ENCODE data around the gene MAP2K5. TPM values are rescaled to one million over a fixed set of nuclear protein-coding genes. Genes with fewer than 3 reads are reported as not detected.

MAP2K5 gene
- total RNA-seq, 2 experiments from 2014 or later: 22.2 to 27.9 TPM

DNA sequence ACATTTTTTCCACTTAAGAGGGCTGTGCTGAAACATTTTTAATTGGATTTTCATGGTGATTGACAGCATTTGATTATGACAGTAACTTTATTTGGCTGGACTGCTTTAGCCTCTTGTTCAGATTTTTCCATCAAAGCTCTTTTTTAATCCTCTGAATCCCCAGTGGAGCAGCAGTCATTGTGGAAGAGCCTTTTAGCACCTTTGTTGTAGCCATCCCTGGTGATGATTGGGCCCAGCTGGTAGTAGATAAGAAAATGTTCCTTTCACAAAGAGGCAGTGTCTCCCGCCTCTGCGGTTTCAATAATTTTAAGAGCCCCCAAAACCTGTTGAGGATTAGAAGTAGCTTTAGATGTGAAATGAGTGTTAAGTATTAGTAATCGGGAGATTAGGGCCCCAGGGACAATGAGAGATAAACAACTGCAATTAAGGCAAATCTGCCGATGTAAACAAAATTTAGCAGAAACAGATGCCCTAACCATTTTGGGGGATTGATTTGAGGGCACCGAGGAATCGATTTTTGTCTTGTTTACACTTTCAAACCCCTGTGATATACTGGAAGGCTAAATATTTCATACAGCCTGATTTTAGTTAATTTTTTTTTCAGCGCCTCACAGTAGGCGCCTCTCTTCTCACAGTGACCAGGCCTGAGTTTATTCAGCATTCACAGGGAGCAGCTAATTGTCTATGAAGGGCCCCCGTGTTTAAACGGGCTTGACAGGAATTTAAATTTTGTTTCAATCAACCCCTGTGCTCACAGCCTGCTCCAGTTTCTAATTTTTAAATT is 239.6 kb downstream of the MAP2K5 start:
- peaks cover 44% of the 10 kb centered on the region for H3K4me1 Mint-ChIP-seq (ENCODE audit: low read depth)
- CTCF ChIA-PET: interaction anchor here (2.0 kb wide), 1 partner anchor 53 kb away, joined by 15 read pairs; no protein-coding TSS in a partner anchor
- intact Hi-C loops (cut with DNase I, micrococcal nuclease): no loop called here
- no peak for DNase-seq
- TF ChIP-seq, protein P1, sequence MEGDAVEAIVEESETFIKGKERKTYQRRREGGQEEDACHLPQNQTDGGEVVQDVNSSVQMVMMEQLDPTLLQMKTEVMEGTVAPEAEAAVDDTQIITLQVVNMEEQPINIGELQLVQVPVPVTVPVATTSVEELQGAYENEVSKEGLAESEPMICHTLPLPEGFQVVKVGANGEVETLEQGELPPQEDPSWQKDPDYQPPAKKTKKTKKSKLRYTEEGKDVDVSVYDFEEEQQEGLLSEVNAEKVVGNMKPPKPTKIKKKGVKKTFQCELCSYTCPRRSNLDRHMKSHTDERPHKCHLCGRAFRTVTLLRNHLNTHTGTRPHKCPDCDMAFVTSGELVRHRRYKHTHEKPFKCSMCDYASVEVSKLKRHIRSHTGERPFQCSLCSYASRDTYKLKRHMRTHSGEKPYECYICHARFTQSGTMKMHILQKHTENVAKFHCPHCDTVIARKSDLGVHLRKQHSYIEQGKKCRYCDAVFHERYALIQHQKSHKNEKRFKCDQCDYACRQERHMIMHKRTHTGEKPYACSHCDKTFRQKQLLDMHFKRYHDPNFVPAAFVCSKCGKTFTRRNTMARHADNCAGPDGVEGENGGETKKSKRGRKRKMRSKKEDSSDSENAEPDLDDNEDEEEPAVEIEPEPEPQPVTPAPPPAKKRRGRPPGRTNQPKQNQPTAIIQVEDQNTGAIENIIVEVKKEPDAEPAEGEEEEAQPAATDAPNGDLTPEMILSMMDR (IDR thresholded peaks at IDR 0.05): no peak
- Histone ChIP-seq H3K4me1 (ENCODE audit: insufficient read depth, low read length) (peaks cover 28% of the 10 kb centered on the region), H3K36me3 (ENCODE audit: insufficient read depth, low read length) (no peaks in the 10 kb centered on the region), H3K9me3 (ENCODE audit: control insufficient read depth in 1 of 2, insufficient read depth in 1 of 2, low read length in 2 of 2) (no peaks in the 10 kb centered on the region), H3K27ac (ENCODE audit: low read depth in 1 of 2, low read length in 2 of 2) (no peak overlapping the region), H3K27me3 (ENCODE audit: control insufficient read depth in 1 of 2, insufficient read depth in 2 of 2, low read length in 2 of 2) (no peaks in the 10 kb centered on the region), H3K4me3 (ENCODE audit: low read length) (no peak overlapping the region)
- H3K9me3 Mint-ChIP-seq: no peaks in the 10 kb centered on the region
- H3K36me3 Mint-ChIP-seq (ENCODE audit: low read depth): peaks cover 16% of the 10 kb centered on the region
- ATAC-seq (ENCODE audit: poor library complexity): no peak
- POLR2A ChIA-PET: interaction anchor here (1.0 to 2.5 kb wide), 2 partner anchors 23 to 53 kb away, joined by 3 to 11 read pairs; no protein-coding TSS in a partner anchor
- H3K27me3 Mint-ChIP-seq: no peaks in the 10 kb centered on the region
- no peak overlapping the region for H3K27ac Mint-ChIP-seq
- no peak overlapping the region for H3K4me3 Mint-ChIP-seq

DNA sequence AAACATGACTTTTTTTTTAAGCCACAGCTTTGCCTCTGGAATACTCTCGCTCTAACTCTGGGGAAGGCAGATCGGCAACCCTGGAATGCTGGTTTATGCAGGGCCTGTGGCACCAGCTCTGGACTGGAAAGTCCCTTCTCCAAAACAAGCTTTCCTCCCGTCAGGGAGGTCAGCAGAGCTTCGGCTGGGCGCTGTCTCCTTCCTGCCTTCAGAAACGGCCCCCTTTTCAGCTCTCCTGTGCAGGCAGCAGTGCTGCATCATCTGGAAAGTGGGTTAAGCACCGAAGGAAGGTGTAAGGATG is 240.1 kb downstream of the MAP2K5 start:
- Histone ChIP-seq H3K9me3 (ENCODE audit: control insufficient read depth in 1 of 2, insufficient read depth in 1 of 2, low read length in 2 of 2) (no peaks in the 10 kb centered on the region), H3K4me1 (ENCODE audit: insufficient read depth, low read length) (peaks cover 28% of the 10 kb centered on the region), H3K36me3 (ENCODE audit: insufficient read depth, low read length) (no peaks in the 10 kb centered on the region), H3K27me3 (ENCODE audit: control insufficient read depth in 1 of 2, insufficient read depth in 2 of 2, low read length in 2 of 2) (no peaks in the 10 kb centered on the region), H3K27ac (ENCODE audit: low read depth in 1 of 2, low read length in 2 of 2) (no peak overlapping the region), H3K4me3 (ENCODE audit: low read length) (no peak overlapping the region)
- POLR2A ChIA-PET: interaction anchor here (1.0 to 2.5 kb wide), 3 partner anchors 24 to 261 kb away, joined by 3 to 11 read pairs (median 3); no protein-coding TSS in a partner anchor
- TF ChIP-seq, protein P1 (IDR thresholded peaks at IDR 0.05): no peak
- H3K27me3 Mint-ChIP-seq: no peaks in the 10 kb centered on the region
- no peak overlapping the region for H3K27ac Mint-ChIP-seq
- peaks cover 19% of the 10 kb centered on the region for H3K36me3 Mint-ChIP-seq (ENCODE audit: low read depth)
- no peaks in the 10 kb centered on the region for H3K9me3 Mint-ChIP-seq
- CTCF ChIA-PET: interaction anchor here (2.0 kb wide), 1 partner anchor 53 kb away, joined by 15 read pairs; no protein-coding TSS in a partner anchor
- DNase-seq (no peak), ATAC-seq (ENCODE audit: poor library complexity) (no peak)
- no peak overlapping the region for H3K4me3 Mint-ChIP-seq
- intact Hi-C loops (cut with DNase I, micrococcal nuclease): no loop called here
- peaks cover 45% of the 10 kb centered on the region for H3K4me1 Mint-ChIP-seq (ENCODE audit: low read depth)

DNA sequence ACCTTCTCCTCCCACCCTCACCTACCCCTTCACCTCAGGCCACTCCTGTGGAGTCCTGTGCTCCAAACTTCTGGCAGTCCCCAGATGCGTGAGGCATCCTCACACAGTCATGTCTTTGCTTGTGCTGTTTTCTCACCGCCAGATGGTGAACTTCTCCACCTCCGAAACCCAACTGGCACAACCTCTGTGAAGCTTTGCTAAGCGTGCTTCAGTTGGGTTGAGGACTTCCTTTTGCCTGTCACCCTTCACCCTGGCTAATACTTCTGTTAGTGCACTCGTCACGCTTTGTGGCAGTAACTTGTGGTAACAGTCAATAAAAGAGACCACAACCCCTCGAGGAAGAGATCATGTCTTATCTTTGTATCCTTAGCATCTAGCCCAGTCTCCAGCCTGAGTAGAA is 240.8 kb downstream of the MAP2K5 start:
- DNase-seq: peak; percentile 23 to 83 (median 43)
- POLR2A ChIA-PET: interaction anchor here (0.6 to 2.5 kb wide), 8 partner anchors 20 to 262 kb away, joined by 3 to 11 read pairs (median 4); partner anchors contain the start of gene RNU6-1
- CTCF ChIA-PET: interaction anchor here (1.3 to 2.0 kb wide), 3 partner anchors 8 to 58 kb away, joined by 3 to 15 read pairs (median 3); no protein-coding TSS in a partner anchor
- no peaks in the 10 kb centered on the region for H3K27me3 ChIP-seq (ENCODE audit: control insufficient read depth in 1 of 2, insufficient read depth in 2 of 2, low read length in 2 of 2)
- Mint-ChIP-seq H3K36me3 (ENCODE audit: low read depth) (peaks cover 19% of the 10 kb centered on the region), H3K27me3 (no peaks in the 10 kb centered on the region), H3K27ac (peak overlapping the region; percentile 61), H3K4me1 (ENCODE audit: low read depth) (peaks cover 45% of the 10 kb centered on the region), H3K9me3 (no peaks in the 10 kb centered on the region), H3K4me3 (peak overlapping the region; percentile 44)
- TF ChIP-seq, protein P1 (IDR thresholded peaks at IDR 0.05): peak; percentile 43
- H3K4me1 ChIP-seq (ENCODE audit: insufficient read depth, low read length): peaks cover 28% of the 10 kb centered on the region
- ATAC-seq (ENCODE audit: poor library complexity): peak; percentile 93
- intact Hi-C loops (cut with DNase I, micrococcal nuclease): loop anchor here (1.0 kb wide), 3 partner anchors 51 to 55 kb away; no protein-coding TSS in a partner anchor
- no peak overlapping the region for H3K27ac ChIP-seq (ENCODE audit: low read depth in 1 of 2, low read length in 2 of 2)
- H3K9me3 ChIP-seq (ENCODE audit: control insufficient read depth in 1 of 2, insufficient read depth in 1 of 2, low read length in 2 of 2): no peaks in the 10 kb centered on the region
- no peaks in the 10 kb centered on the region for H3K36me3 ChIP-seq (ENCODE audit: insufficient read depth, low read length)
- no peak overlapping the region for H3K4me3 ChIP-seq (ENCODE audit: low read length)

All from CD4-positive, alpha-beta T cell (primary cell).